Upper lobe of right lung (tissue), 1 donor: ENCODE data around the gene MAZ. TPM values are rescaled to one million over a fixed set of nuclear protein-coding genes. Genes with fewer than 3 reads are reported as not detected.
"Not testable (repeated sequence)": the region's sequence is repeated elsewhere in the genome, so short reads cannot be mapped to it uniquely, and the experiment has no call there.

Experiments
- ATAC-seq: fragments of 200-7000 bp; cut with Tn5 transposase; one replicate; pipeline ENCODE4 v1.9.1; 2020; ENCODE audit warnings: mild to moderate bottlenecking, moderate library complexity
- DNase-seq: peaks from one replicate; pipeline ENCODE4 v3.0.0-alpha.2; 2020
- H3K27ac ChIP-seq: fragments of 200-600 bp; one replicate; pipeline ENCODE4 v1.8.0; 2022
- H3K27me3 ChIP-seq: fragments of 200-600 bp; one replicate; pipeline ENCODE4 v1.8.0; 2022; ENCODE audit warnings: mild to moderate bottlenecking
- H3K36me3 ChIP-seq: fragments of 200-600 bp; one replicate; pipeline ENCODE4 v1.8.0; 2022
- H3K4me1 ChIP-seq: fragments of 200-600 bp; one replicate; pipeline ENCODE4 v1.8.0; 2022
- H3K4me3 ChIP-seq: fragments of 200-600 bp; one replicate; pipeline ENCODE4 v1.8.0; 2022; ENCODE audit warnings: mild to moderate bottlenecking
- H3K9me3 ChIP-seq: fragments of 200-600 bp; one replicate; pipeline ENCODE4 v1.8.0; 2022
- CTCF ChIP-seq: fragments of 200-600 bp; IDR thresholded peaks from one replicate; pipeline ENCODE4 v1.8.0; 2022; ENCODE audit warnings: antibody characterized with exemption
- intact Hi-C: fragments of 100-400 bp; cut with DNase I; formaldehyde crosslinking; loops from one replicate; pipeline ENCODE4 v1.11.0; 2022
- total RNA-seq: library from RNA; stranded (reverse); fragmentation: NEBNext Ultra II Directional; extraction: Animal tissue kit (Norgen Biotek cat#: 25700); gene quantifications from one replicate; pipeline ENCODE4 v1.2.1, GENCODE V29; 2021
- donor health status: DM: no; HTN: yes; CAD: no; lungs with severe emphysema.

Gene MAZ
- total RNA-seq, 1 donor from 2014 or later = 148 TPM

GRCh38 chr16:29779474-29779873 is 26.9 kb upstream of the MAZ start:
- H3K4me1 ChIP-seq = peaks cover 3% of the 10 kb centered on the region
- intact Hi-C loops = no loop called here
- no peak overlapping the region for H3K27ac ChIP-seq
- no peaks in the 10 kb centered on the region for H3K27me3 ChIP-seq
- no peak for DNase-seq
- TF ChIP-seq CTCF = no peak
- no peaks in the 10 kb centered on the region for H3K36me3 ChIP-seq
- no peaks in the 10 kb centered on the region for H3K9me3 ChIP-seq
- no peak for ATAC-seq
- H3K4me3 ChIP-seq = no peak overlapping the region

- H3K27ac ChIP-seq = not testable (repeated sequence)
These were observed 23.0 kb upstream of the MAZ start for GRCh38 chr16:29783094-29783953.

GRCh38 chr16:29784157-29784556 is 22.2 kb upstream of the MAZ start:
- H3K27ac ChIP-seq = no peak overlapping the region
- TF ChIP-seq CTCF = no peak
- peaks cover 12% of the 10 kb centered on the region for H3K4me1 ChIP-seq
- DNase-seq (no peak), ATAC-seq (no peak)
- no peaks in the 10 kb centered on the region for H3K27me3 ChIP-seq
- no peak overlapping the region for H3K4me3 ChIP-seq
- no peaks in the 10 kb centered on the region for H3K36me3 ChIP-seq
- H3K9me3 ChIP-seq = no peaks in the 10 kb centered on the region
- intact Hi-C loops = no loop called here

More at GRCh38 chr16:29783094-29783953, 23.0 kb upstream of the MAZ start:
- DNase-seq, H3K9me3 ChIP-seq, H3K4me3 ChIP-seq, ATAC-seq, H3K36me3 ChIP-seq, H3K27me3 ChIP-seq, intact Hi-C loops: not testable (repeated sequence)
- peaks cover 12% of the 10 kb centered on the region for H3K4me1 ChIP-seq

GRCh38 chr16:29784901-29785500 is 21.3 kb upstream of the MAZ start:
- ATAC-seq (peak; percentile 92), DNase-seq (peak; percentile 83)
- peaks cover 18% of the 10 kb centered on the region for H3K4me1 ChIP-seq
- peak; percentile 79 for TF ChIP-seq CTCF
- H3K9me3 ChIP-seq = no peaks in the 10 kb centered on the region
- no peak overlapping the region for H3K27ac ChIP-seq
- no peaks in the 10 kb centered on the region for H3K27me3 ChIP-seq
- H3K4me3 ChIP-seq = peak overlapping the region; percentile 29
- no peaks in the 10 kb centered on the region for H3K36me3 ChIP-seq
- intact Hi-C loops = no loop called here

- H3K27me3 ChIP-seq = not testable (repeated sequence)
These were observed 19.2 kb upstream of the MAZ start for GRCh38 chr16:29787155-29787554.

GRCh38 chr16:29789775-29790182 is 16.6 kb upstream of the MAZ start:
- no peak for TF ChIP-seq CTCF
- DNase-seq (peak; percentile 76), ATAC-seq (peak; percentile 38)
- Histone ChIP-seq H3K27me3 (no peaks in the 10 kb centered on the region), H3K36me3 (no peaks in the 10 kb centered on the region), H3K4me3 (peak overlapping the region; percentile 93), H3K4me1 (peaks cover 23% of the 10 kb centered on the region), H3K9me3 (no peaks in the 10 kb centered on the region), H3K27ac (peak overlapping the region; percentile 92)
- intact Hi-C loops = no loop called here

More at GRCh38 chr16:29787155-29787554, 19.2 kb upstream of the MAZ start:
- ATAC-seq, H3K27ac ChIP-seq, DNase-seq, intact Hi-C loops, H3K4me3 ChIP-seq, H3K36me3 ChIP-seq, H3K9me3 ChIP-seq: not testable (repeated sequence)
- H3K4me1 ChIP-seq = peaks cover 27% of the 10 kb centered on the region
